ENCODE data around the gene KIRREL1. TPM values are rescaled to one million over a fixed set of nuclear protein-coding genes. Genes with fewer than 3 reads are reported as not detected.

Gene KIRREL1
- total RNA-seq, 1 donor from 2014 or later = 23.5 TPM

- H3K4me1 ChIP-seq (ENCODE audit: control insufficient read depth in 3 of 3, insufficient read depth in 3 of 3, low read length in 3 of 3) = no peaks in the 10 kb centered on the region
- peaks cover 4 to 16% (median 5%) of the 10 kb centered on the region in 3 donors for H3K27me3 ChIP-seq (ENCODE audit: control insufficient read depth in 3 of 3, insufficient read depth in 3 of 3, low read length in 3 of 3)
- H3K36me3 ChIP-seq (ENCODE audit: control insufficient read depth in 3 of 3, insufficient read depth in 3 of 3, low read length in 3 of 3) = no peaks in the 10 kb centered on the region
- H3K9me3 ChIP-seq (ENCODE audit: control insufficient read depth in 3 of 3, low read length in 3 of 3) = no peaks in the 10 kb centered on the region
- no peak overlapping the region for H3K4me3 ChIP-seq (ENCODE audit: low read length in 3 of 3)
- no peak overlapping the region for H3K9ac ChIP-seq (ENCODE audit: low read depth in 1 of 3, low read length in 3 of 3)
- no peak overlapping the region for H3K27ac ChIP-seq (ENCODE audit: low read depth, low read length)
Observed at GRCh38 chr1:157959750-157960149, 33.7 kb upstream of the KIRREL1 start.

- no peaks in the 10 kb centered on the region for H3K36me3 ChIP-seq (ENCODE audit: control insufficient read depth in 3 of 3, insufficient read depth in 3 of 3, low read length in 3 of 3)
- no peaks in the 10 kb centered on the region for H3K9me3 ChIP-seq (ENCODE audit: control insufficient read depth in 3 of 3, low read length in 3 of 3)
- no peak overlapping the region for H3K27ac ChIP-seq (ENCODE audit: low read depth, low read length)
- H3K9ac ChIP-seq (ENCODE audit: low read depth in 1 of 3, low read length in 3 of 3) = no peak overlapping the region
- no peaks in the 10 kb centered on the region for H3K4me1 ChIP-seq (ENCODE audit: control insufficient read depth in 3 of 3, insufficient read depth in 3 of 3, low read length in 3 of 3)
- no peak overlapping the region for H3K4me3 ChIP-seq (ENCODE audit: low read length in 3 of 3)
- H3K27me3 ChIP-seq (ENCODE audit: control insufficient read depth in 3 of 3, insufficient read depth in 3 of 3, low read length in 3 of 3) = peaks cover 4 to 23% (median 5%) of the 10 kb centered on the region in 3 donors
Observed at GRCh38 chr1:157960773-157961172, 32.7 kb upstream of the KIRREL1 start.

GRCh38 chr1:157961805-157962762 lies 31.4 kb upstream of the KIRREL1 start:
- no peak overlapping the region for H3K27ac ChIP-seq (ENCODE audit: low read depth, low read length)
- H3K9ac ChIP-seq (ENCODE audit: low read depth in 1 of 3, low read length in 3 of 3) = no peak overlapping the region
- H3K36me3 ChIP-seq (ENCODE audit: control insufficient read depth in 3 of 3, insufficient read depth in 3 of 3, low read length in 3 of 3) = no peaks in the 10 kb centered on the region
- H3K27me3 ChIP-seq (ENCODE audit: control insufficient read depth in 3 of 3, insufficient read depth in 3 of 3, low read length in 3 of 3) = peaks cover 4 to 23% (median 5%) of the 10 kb centered on the region in 3 donors
- no peaks in the 10 kb centered on the region for H3K4me1 ChIP-seq (ENCODE audit: control insufficient read depth in 3 of 3, insufficient read depth in 3 of 3, low read length in 3 of 3)
- H3K9me3 ChIP-seq (ENCODE audit: control insufficient read depth in 3 of 3, low read length in 3 of 3) = peaks cover 0 to 3% (median under 1%) of the 10 kb centered on the region in 3 donors
- H3K4me3 ChIP-seq (ENCODE audit: low read length in 3 of 3) = no peak overlapping the region

- Histone ChIP-seq H3K4me1 (ENCODE audit: control insufficient read depth in 3 of 3, insufficient read depth in 3 of 3, low read length in 3 of 3) (peaks cover 1 to 6% (median 4%) of the 10 kb centered on the region in 3 donors), H3K27ac (ENCODE audit: low read depth, low read length) (no peak overlapping the region), H3K27me3 (ENCODE audit: control insufficient read depth in 3 of 3, insufficient read depth in 3 of 3, low read length in 3 of 3) (peaks cover 0 to 17% (median 4%) of the 10 kb centered on the region in 3 donors), H3K9me3 (ENCODE audit: control insufficient read depth in 3 of 3, low read length in 3 of 3) (peaks cover 0 to 3% (median 3%) of the 10 kb centered on the region in 3 donors), H3K4me3 (ENCODE audit: low read length in 3 of 3) (no peak overlapping the region), H3K9ac (ENCODE audit: low read depth in 1 of 3, low read length in 3 of 3) (no peak overlapping the region), H3K36me3 (ENCODE audit: control insufficient read depth in 3 of 3, insufficient read depth in 3 of 3, low read length in 3 of 3) (no peaks in the 10 kb centered on the region)
Observed at GRCh38 chr1:157963713-157964112, 29.7 kb upstream of the KIRREL1 start.

- no peak overlapping the region for H3K9ac ChIP-seq (ENCODE audit: low read depth in 1 of 3, low read length in 3 of 3)
- H3K27ac ChIP-seq (ENCODE audit: low read depth, low read length) = no peak overlapping the region
- H3K4me3 ChIP-seq (ENCODE audit: low read length in 3 of 3) = no peak overlapping the region
- H3K9me3 ChIP-seq (ENCODE audit: control insufficient read depth in 3 of 3, low read length in 3 of 3) = peaks cover 0 to 3% (median 3%) of the 10 kb centered on the region in 3 donors
- H3K27me3 ChIP-seq (ENCODE audit: control insufficient read depth in 3 of 3, insufficient read depth in 3 of 3, low read length in 3 of 3) = peaks cover 0 to 17% (median 0%) of the 10 kb centered on the region in 3 donors
- peaks cover 6 to 16% (median 13%) of the 10 kb centered on the region in 3 donors for H3K4me1 ChIP-seq (ENCODE audit: control insufficient read depth in 3 of 3, insufficient read depth in 3 of 3, low read length in 3 of 3)
- H3K36me3 ChIP-seq (ENCODE audit: control insufficient read depth in 3 of 3, insufficient read depth in 3 of 3, low read length in 3 of 3) = no peaks in the 10 kb centered on the region
Observed at GRCh38 chr1:157965584-157965983, 27.9 kb upstream of the KIRREL1 start.

- Histone ChIP-seq H3K9ac (ENCODE audit: low read depth in 1 of 3, low read length in 3 of 3) (no peak overlapping the region), H3K4me3 (ENCODE audit: low read length in 3 of 3) (no peak overlapping the region), H3K9me3 (ENCODE audit: control insufficient read depth in 3 of 3, low read length in 3 of 3) (peaks cover 0 to 3% (median 3%) of the 10 kb centered on the region in 3 donors), H3K27ac (ENCODE audit: low read depth, low read length) (no peak overlapping the region), H3K36me3 (ENCODE audit: control insufficient read depth in 3 of 3, insufficient read depth in 3 of 3, low read length in 3 of 3) (no peaks in the 10 kb centered on the region), H3K4me1 (ENCODE audit: control insufficient read depth in 3 of 3, insufficient read depth in 3 of 3, low read length in 3 of 3) (peaks cover 6 to 16% (median 13%) of the 10 kb centered on the region in 3 donors), H3K27me3 (ENCODE audit: control insufficient read depth in 3 of 3, insufficient read depth in 3 of 3, low read length in 3 of 3) (peaks cover 0 to 17% (median 0%) of the 10 kb centered on the region in 3 donors)
Observed at GRCh38 chr1:157966031-157966537, 27.4 kb upstream of the KIRREL1 start.

- Histone ChIP-seq H3K36me3 (ENCODE audit: control insufficient read depth in 3 of 3, insufficient read depth in 3 of 3, low read length in 3 of 3) (no peaks in the 10 kb centered on the region), H3K4me3 (ENCODE audit: low read length in 3 of 3) (no peak overlapping the region), H3K4me1 (ENCODE audit: control insufficient read depth in 3 of 3, insufficient read depth in 3 of 3, low read length in 3 of 3) (peaks cover 6 to 16% (median 13%) of the 10 kb centered on the region in 3 donors), H3K27me3 (ENCODE audit: control insufficient read depth in 3 of 3, insufficient read depth in 3 of 3, low read length in 3 of 3) (peaks cover 0 to 11% (median 0%) of the 10 kb centered on the region in 3 donors), H3K9me3 (ENCODE audit: control insufficient read depth in 3 of 3, low read length in 3 of 3) (peaks cover 0 to 3% (median 3%) of the 10 kb centered on the region in 3 donors), H3K27ac (ENCODE audit: low read depth, low read length) (no peak overlapping the region), H3K9ac (ENCODE audit: low read depth in 1 of 3, low read length in 3 of 3) (no peak overlapping the region)
Observed at GRCh38 chr1:157967205-157967604, 26.2 kb upstream of the KIRREL1 start.

- Histone ChIP-seq H3K4me3 (ENCODE audit: low read length in 3 of 3) (no peak overlapping the region), H3K36me3 (ENCODE audit: control insufficient read depth in 3 of 3, insufficient read depth in 3 of 3, low read length in 3 of 3) (no peaks in the 10 kb centered on the region), H3K27me3 (ENCODE audit: control insufficient read depth in 3 of 3, insufficient read depth in 3 of 3, low read length in 3 of 3) (peaks cover 0 to 9% (median 0%) of the 10 kb centered on the region in 3 donors), H3K4me1 (ENCODE audit: control insufficient read depth in 3 of 3, insufficient read depth in 3 of 3, low read length in 3 of 3) (peaks cover 6 to 16% (median 13%) of the 10 kb centered on the region in 3 donors), H3K9me3 (ENCODE audit: control insufficient read depth in 3 of 3, low read length in 3 of 3) (peaks cover 0 to 3% (median 3%) of the 10 kb centered on the region in 3 donors), H3K27ac (ENCODE audit: low read depth, low read length) (peak overlapping the region; percentile 45), H3K9ac (ENCODE audit: low read depth in 1 of 3, low read length in 3 of 3) (no peak overlapping the region)
Observed at GRCh38 chr1:157968508-157968907, 24.9 kb upstream of the KIRREL1 start.

GRCh38 chr1:157968946-157969345 lies 24.5 kb upstream of the KIRREL1 start:
- H3K36me3 ChIP-seq (ENCODE audit: control insufficient read depth in 3 of 3, insufficient read depth in 3 of 3, low read length in 3 of 3) = no peaks in the 10 kb centered on the region
- peak overlapping the region; percentile 45 for H3K27ac ChIP-seq (ENCODE audit: low read depth, low read length)
- H3K4me3 ChIP-seq (ENCODE audit: low read length in 3 of 3) = no peak overlapping the region
- peaks cover 6 to 16% (median 13%) of the 10 kb centered on the region in 3 donors for H3K4me1 ChIP-seq (ENCODE audit: control insufficient read depth in 3 of 3, insufficient read depth in 3 of 3, low read length in 3 of 3)
- H3K9me3 ChIP-seq (ENCODE audit: control insufficient read depth in 3 of 3, low read length in 3 of 3) = peaks cover 0 to 3% (median 3%) of the 10 kb centered on the region in 3 donors
- no peak overlapping the region for H3K9ac ChIP-seq (ENCODE audit: low read depth in 1 of 3, low read length in 3 of 3)
- peaks cover 0 to 7% (median 0%) of the 10 kb centered on the region in 3 donors for H3K27me3 ChIP-seq (ENCODE audit: control insufficient read depth in 3 of 3, insufficient read depth in 3 of 3, low read length in 3 of 3)

Data from skeletal muscle tissue (tissue), 4 donors.